ENCODE measurements around the gene SIRPB1.
"Not testable (repeated sequence)": the region's sequence is repeated elsewhere in the genome, so short reads cannot be mapped to it uniquely, and the experiment has no call there.

DNA sequence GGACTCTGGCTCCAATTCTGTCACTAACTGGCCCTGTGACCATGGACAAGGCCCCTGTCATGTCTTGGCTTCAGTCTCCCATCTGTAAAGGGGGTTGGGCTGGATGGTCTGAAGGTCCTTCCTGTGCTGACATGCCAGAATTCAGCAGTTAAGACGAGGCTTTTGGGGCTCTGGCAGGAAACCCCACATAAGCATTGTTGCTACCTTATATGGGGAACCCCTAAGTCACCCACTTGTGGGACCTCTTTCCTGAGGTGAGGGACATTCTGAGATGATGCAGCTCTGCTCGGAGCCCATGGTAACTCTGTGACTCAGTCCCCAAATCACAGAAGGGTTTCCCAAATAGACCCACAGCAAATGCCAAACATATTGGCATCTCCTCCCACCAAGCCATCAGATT is 42.5 kb downstream of the SIRPB1 start:
- not testable (repeated sequence) for TF ChIP-seq CTCF (conservative IDR thresholded peaks at IDR 0.05; ENCODE audit: low read depth, low read length); EZH2 (IDR thresholded peaks at IDR 0.05; ENCODE audit: borderline replicate concordance, low read depth, low read length, poor library complexity, severe bottlenecking)

All from A673 (cell line).